Measurements from ENCODE around the gene COL21A1.

The COL21A1 gene

GRCh38 chr6:56278171-56278591, 30.8 kb upstream of the COL21A1 start:
- Histone ChIP-seq H3K27me3 (ENCODE audit: insufficient read depth, low read length, poor library complexity) (no peaks in the 10 kb centered on the region), H2AFZ (ENCODE audit: low read depth, low read length) (no peak overlapping the region), H3K9me3 (ENCODE audit: insufficient read depth, low read length, severe bottlenecking) (no peaks in the 10 kb centered on the region), H3K36me3 (ENCODE audit: insufficient read depth, low read length) (no peaks in the 10 kb centered on the region), H3K4me2 (ENCODE audit: insufficient read depth, low read length) (no peak overlapping the region), H3K9ac (ENCODE audit: low read depth, low read length) (no peak overlapping the region), H3K27ac (ENCODE audit: low read length) (no peak overlapping the region), H3K79me2 (ENCODE audit: insufficient read depth, low read length) (no peaks in the 10 kb centered on the region), H3K4me3 (ENCODE audit: low read depth in 1 of 2, low read length in 2 of 2) (no peak overlapping the region), H4K20me1 (ENCODE audit: insufficient read depth, low read length) (no peaks in the 10 kb centered on the region), H3K4me1 (ENCODE audit: insufficient read depth, low read length) (no peaks in the 10 kb centered on the region)
- no peak for DNase-seq
- ATAC-seq (ENCODE audit: insufficient read depth, low read depth) = no peak
- TF ChIP-seq, protein P1, sequence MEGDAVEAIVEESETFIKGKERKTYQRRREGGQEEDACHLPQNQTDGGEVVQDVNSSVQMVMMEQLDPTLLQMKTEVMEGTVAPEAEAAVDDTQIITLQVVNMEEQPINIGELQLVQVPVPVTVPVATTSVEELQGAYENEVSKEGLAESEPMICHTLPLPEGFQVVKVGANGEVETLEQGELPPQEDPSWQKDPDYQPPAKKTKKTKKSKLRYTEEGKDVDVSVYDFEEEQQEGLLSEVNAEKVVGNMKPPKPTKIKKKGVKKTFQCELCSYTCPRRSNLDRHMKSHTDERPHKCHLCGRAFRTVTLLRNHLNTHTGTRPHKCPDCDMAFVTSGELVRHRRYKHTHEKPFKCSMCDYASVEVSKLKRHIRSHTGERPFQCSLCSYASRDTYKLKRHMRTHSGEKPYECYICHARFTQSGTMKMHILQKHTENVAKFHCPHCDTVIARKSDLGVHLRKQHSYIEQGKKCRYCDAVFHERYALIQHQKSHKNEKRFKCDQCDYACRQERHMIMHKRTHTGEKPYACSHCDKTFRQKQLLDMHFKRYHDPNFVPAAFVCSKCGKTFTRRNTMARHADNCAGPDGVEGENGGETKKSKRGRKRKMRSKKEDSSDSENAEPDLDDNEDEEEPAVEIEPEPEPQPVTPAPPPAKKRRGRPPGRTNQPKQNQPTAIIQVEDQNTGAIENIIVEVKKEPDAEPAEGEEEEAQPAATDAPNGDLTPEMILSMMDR (IDR thresholded peaks at IDR 0.05; ENCODE audit: borderline replicate concordance, extremely low read depth, low read length, poor library complexity, severe bottlenecking) = no peak
- TF ChIP-seq EZH2 (IDR thresholded peaks at IDR 0.05; ENCODE audit: borderline replicate concordance, low read depth, low read length, severe bottlenecking) = no peak

GRCh38 chr6:56270812-56271441, 23.5 kb upstream of the COL21A1 start:
- H3K4me1 ChIP-seq (ENCODE audit: insufficient read depth, low read length) = no peaks in the 10 kb centered on the region
- TF ChIP-seq, protein P1 (IDR thresholded peaks at IDR 0.05; ENCODE audit: borderline replicate concordance, extremely low read depth, low read length, poor library complexity, severe bottlenecking) = no peak
- TF ChIP-seq EZH2 (IDR thresholded peaks at IDR 0.05; ENCODE audit: borderline replicate concordance, low read depth, low read length, severe bottlenecking) = no peak
- no peak overlapping the region for H3K4me3 ChIP-seq (ENCODE audit: low read depth in 1 of 2, low read length in 2 of 2)
- no peaks in the 10 kb centered on the region for H3K36me3 ChIP-seq (ENCODE audit: insufficient read depth, low read length)
- H3K79me2 ChIP-seq (ENCODE audit: insufficient read depth, low read length) = no peaks in the 10 kb centered on the region
- ATAC-seq (ENCODE audit: insufficient read depth, low read depth) (no peak), DNase-seq (no peak)
- no peak overlapping the region for H3K27ac ChIP-seq (ENCODE audit: low read length)
- no peak overlapping the region for H2AFZ ChIP-seq (ENCODE audit: low read depth, low read length)
- H3K27me3 ChIP-seq (ENCODE audit: insufficient read depth, low read length, poor library complexity) = no peaks in the 10 kb centered on the region
- no peaks in the 10 kb centered on the region for H4K20me1 ChIP-seq (ENCODE audit: insufficient read depth, low read length)
- no peak overlapping the region for H3K4me2 ChIP-seq (ENCODE audit: insufficient read depth, low read length)
- no peaks in the 10 kb centered on the region for H3K9me3 ChIP-seq (ENCODE audit: insufficient read depth, low read length, severe bottlenecking)
- no peak overlapping the region for H3K9ac ChIP-seq (ENCODE audit: low read depth, low read length)

- no peaks in the 10 kb centered on the region for H3K9me3 ChIP-seq (ENCODE audit: insufficient read depth, low read length, severe bottlenecking)
- no peaks in the 10 kb centered on the region for H3K79me2 ChIP-seq (ENCODE audit: insufficient read depth, low read length)
- no peak overlapping the region for H2AFZ ChIP-seq (ENCODE audit: low read depth, low read length)
- no peak for DNase-seq
- H4K20me1 ChIP-seq (ENCODE audit: insufficient read depth, low read length) = no peaks in the 10 kb centered on the region
- TF ChIP-seq, protein P1 (IDR thresholded peaks at IDR 0.05; ENCODE audit: borderline replicate concordance, extremely low read depth, low read length, poor library complexity, severe bottlenecking) = no peak
- TF ChIP-seq EZH2 (IDR thresholded peaks at IDR 0.05; ENCODE audit: borderline replicate concordance, low read depth, low read length, severe bottlenecking) = no peak
- no peak overlapping the region for H3K4me3 ChIP-seq (ENCODE audit: low read depth in 1 of 2, low read length in 2 of 2)
- no peak for ATAC-seq (ENCODE audit: insufficient read depth, low read depth)
- H3K27ac ChIP-seq (ENCODE audit: low read length) = no peak overlapping the region
- H3K4me1 ChIP-seq (ENCODE audit: insufficient read depth, low read length) = no peaks in the 10 kb centered on the region
- no peaks in the 10 kb centered on the region for H3K36me3 ChIP-seq (ENCODE audit: insufficient read depth, low read length)
- no peak overlapping the region for H3K9ac ChIP-seq (ENCODE audit: low read depth, low read length)
- H3K4me2 ChIP-seq (ENCODE audit: insufficient read depth, low read length) = no peak overlapping the region
- no peaks in the 10 kb centered on the region for H3K27me3 ChIP-seq (ENCODE audit: insufficient read depth, low read length, poor library complexity)
Measured at GRCh38 chr6:56268266-56268665, 20.9 kb upstream of the COL21A1 start.

All from DND-41 (cell line).